ENCODE measurements around the gene HOXA10.

The HOXA10 gene

GRCh38 chr7:27141923-27142579 lies 32.1 kb downstream of the HOXA10 start:
- DNase-seq (ENCODE audit: insufficient read length), result no peak
- TF ChIP-seq TAF1 (IDR thresholded peaks at IDR 0.05; ENCODE audit: borderline replicate concordance, low read depth, low read length) (no peak), POLR2A (IDR thresholded peaks at IDR 0.05; ENCODE audit: low read depth, low read length) (no peak), POLR2AphosphoS5 (IDR thresholded peaks at IDR 0.05; ENCODE audit: low read depth, low read length) (no peak)
- FAIRE-seq, result no peak

- DNase-seq (ENCODE audit: insufficient read length) (no peak), FAIRE-seq (no peak)
- TF ChIP-seq POLR2A (IDR thresholded peaks at IDR 0.05; ENCODE audit: low read depth, low read length), result no peak
- TF ChIP-seq TAF1 (IDR thresholded peaks at IDR 0.05; ENCODE audit: borderline replicate concordance, low read depth, low read length), result no peak
- TF ChIP-seq POLR2AphosphoS5 (IDR thresholded peaks at IDR 0.05; ENCODE audit: low read depth, low read length), result no peak
Measured at GRCh38 chr7:27141137-27141922, 32.8 kb downstream of the HOXA10 start.

DNA sequence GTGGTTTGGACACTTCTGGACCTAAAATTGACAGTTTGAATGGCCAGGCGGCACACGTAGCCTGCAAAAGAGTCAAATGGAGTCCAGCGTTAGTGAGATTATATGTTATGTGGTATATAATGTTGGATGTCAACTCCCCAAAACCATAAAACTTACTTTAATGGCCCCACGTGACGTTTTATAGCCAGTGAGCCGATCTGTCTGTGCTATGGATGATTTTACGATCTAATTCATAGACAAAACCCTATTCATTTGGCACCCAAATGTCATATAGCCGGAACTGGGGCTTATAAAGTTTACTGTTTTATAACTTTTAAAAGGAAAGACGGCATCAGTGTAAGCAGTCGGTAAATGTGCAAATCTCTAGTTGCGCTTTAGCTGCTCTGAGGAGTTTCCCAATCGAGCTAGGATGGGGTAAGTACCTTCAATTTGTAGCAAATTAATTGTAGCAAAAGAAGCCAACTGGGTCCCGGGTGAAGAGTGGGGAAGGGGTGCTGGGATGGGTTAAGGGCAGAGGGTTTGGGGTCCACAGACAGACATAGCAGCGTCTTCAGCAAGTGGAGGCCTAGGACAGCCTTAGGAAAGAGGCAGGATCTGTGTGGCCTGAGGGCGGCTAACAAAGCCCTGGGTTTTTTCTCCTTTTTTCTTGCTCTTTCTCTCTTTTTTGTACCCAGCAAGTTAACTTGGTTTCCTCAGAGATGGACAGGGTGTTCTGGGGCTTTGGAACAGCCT lies 33.8 kb downstream of the HOXA10 start:
- DNase-seq (ENCODE audit: insufficient read length) (no peak), FAIRE-seq (no peak)
- TF ChIP-seq POLR2A (IDR thresholded peaks at IDR 0.05; ENCODE audit: low read depth, low read length), result no peak
- no peak for TF ChIP-seq POLR2AphosphoS5 (IDR thresholded peaks at IDR 0.05; ENCODE audit: low read depth, low read length)
- no peak for TF ChIP-seq TAF1 (IDR thresholded peaks at IDR 0.05; ENCODE audit: borderline replicate concordance, low read depth, low read length)

GRCh38 chr7:27139334-27140125 lies 34.6 kb downstream of the HOXA10 start:
- TF ChIP-seq POLR2AphosphoS5 (IDR thresholded peaks at IDR 0.05; ENCODE audit: low read depth, low read length), result no peak
- TF ChIP-seq TAF1 (IDR thresholded peaks at IDR 0.05; ENCODE audit: borderline replicate concordance, low read depth, low read length), result no peak
- TF ChIP-seq POLR2A (IDR thresholded peaks at IDR 0.05; ENCODE audit: low read depth, low read length), result no peak
- no peak for FAIRE-seq
- no peak for DNase-seq (ENCODE audit: insufficient read length)

GRCh38 chr7:27138985-27139333 lies 35.2 kb downstream of the HOXA10 start:
- DNase-seq (ENCODE audit: insufficient read length) (no peak), FAIRE-seq (no peak)

DNA sequence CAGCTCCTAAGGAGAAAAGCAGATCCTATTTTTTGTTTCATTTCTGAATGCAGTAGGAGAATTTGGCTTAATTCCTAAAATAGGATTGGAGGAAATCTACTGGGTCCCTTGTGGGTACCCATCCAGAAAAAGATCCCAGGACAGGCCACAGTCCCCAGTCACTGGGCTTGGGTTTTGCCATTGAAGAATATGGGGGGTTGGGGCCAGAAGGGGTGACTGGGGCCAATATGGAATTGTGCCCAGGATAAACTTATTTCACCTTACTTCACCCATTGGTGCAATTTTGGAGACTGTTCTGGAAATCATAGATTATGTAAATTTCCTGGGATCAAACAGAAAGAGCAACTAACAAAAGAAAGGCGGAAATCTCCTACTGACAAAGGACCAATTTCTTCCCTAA lies 35.6 kb downstream of the HOXA10 start:
- TF ChIP-seq POLR2A (IDR thresholded peaks at IDR 0.05; ENCODE audit: low read depth, low read length) (no peak), TAF1 (IDR thresholded peaks at IDR 0.05; ENCODE audit: borderline replicate concordance, low read depth, low read length) (no peak), POLR2AphosphoS5 (IDR thresholded peaks at IDR 0.05; ENCODE audit: low read depth, low read length) (no peak)
- DNase-seq (ENCODE audit: insufficient read length) (no peak), FAIRE-seq (no peak)

More at GRCh38 chr7:27138985-27139333, 35.2 kb downstream of the HOXA10 start:
- no peak for TF ChIP-seq TAF1 (IDR thresholded peaks at IDR 0.05; ENCODE audit: borderline replicate concordance, low read depth, low read length)
- no peak for TF ChIP-seq POLR2AphosphoS5 (IDR thresholded peaks at IDR 0.05; ENCODE audit: low read depth, low read length)
- no peak for TF ChIP-seq POLR2A (IDR thresholded peaks at IDR 0.05; ENCODE audit: low read depth, low read length)

DNA sequence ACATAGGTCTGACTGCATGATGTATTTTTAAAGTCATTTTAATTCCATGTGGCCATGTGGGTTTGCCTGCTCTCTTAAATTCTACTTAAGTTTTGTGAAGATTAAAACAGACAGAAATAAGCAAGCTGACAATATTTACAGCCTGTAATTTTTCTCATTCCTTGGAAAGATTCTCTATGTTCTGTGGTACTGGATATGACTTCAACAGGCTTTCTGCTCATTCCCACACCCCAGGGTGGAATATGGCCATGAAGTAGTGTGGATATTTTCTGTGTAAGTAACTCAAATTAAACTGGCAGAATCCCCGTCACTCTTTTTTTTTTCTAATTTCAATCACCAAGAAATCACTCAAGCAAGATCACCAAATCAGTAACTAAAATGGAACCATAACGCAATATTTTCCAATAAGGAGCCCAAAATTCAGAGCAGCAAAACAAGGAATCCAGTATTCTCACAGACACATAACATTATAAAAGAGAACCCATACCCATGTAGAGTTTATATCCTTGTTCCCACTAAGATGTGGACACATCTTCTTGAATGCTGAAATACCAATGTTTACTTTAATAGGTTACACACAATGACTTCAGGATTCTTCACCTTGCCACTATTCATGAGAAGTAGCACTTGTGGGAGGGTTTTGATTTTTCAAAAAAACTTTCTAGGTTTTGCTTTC lies 36.3 kb downstream of the HOXA10 start:
- FAIRE-seq, result no peak
- DNase-seq (ENCODE audit: insufficient read length), result no peak
- TF ChIP-seq POLR2AphosphoS5 (IDR thresholded peaks at IDR 0.05; ENCODE audit: low read depth, low read length) (no peak), POLR2A (IDR thresholded peaks at IDR 0.05; ENCODE audit: low read depth, low read length) (no peak), TAF1 (IDR thresholded peaks at IDR 0.05; ENCODE audit: borderline replicate concordance, low read depth, low read length) (no peak)

DNA sequence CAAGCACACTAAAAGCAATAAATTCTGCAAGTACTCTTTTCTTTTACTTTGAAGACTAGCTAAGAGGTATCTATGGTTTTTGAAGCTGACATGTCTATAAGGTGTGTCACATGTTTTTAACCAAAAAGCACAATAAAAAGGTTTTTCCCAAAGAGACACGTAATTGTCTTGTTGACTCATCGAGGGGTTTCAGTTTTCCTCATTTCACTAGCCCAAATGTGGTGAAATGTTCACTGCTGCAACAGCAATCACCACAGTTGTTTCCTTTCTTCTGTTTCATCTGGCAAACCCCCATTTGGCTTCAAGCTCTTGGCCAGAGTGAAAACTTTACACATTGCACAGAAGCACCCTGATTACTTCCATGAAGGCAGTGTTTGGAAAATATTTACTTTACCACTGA lies 39.7 kb downstream of the HOXA10 start:
- no peak for TF ChIP-seq POLR2A (IDR thresholded peaks at IDR 0.05; ENCODE audit: low read depth, low read length)
- TF ChIP-seq TAF1 (IDR thresholded peaks at IDR 0.05; ENCODE audit: borderline replicate concordance, low read depth, low read length), result no peak
- FAIRE-seq (no peak), DNase-seq (ENCODE audit: insufficient read length) (no peak)

- no peak for TF ChIP-seq TAF1 (IDR thresholded peaks at IDR 0.05; ENCODE audit: borderline replicate concordance, low read depth, low read length)
- TF ChIP-seq POLR2A (IDR thresholded peaks at IDR 0.05; ENCODE audit: low read depth, low read length), result no peak
- TF ChIP-seq POLR2AphosphoS5 (IDR thresholded peaks at IDR 0.05; ENCODE audit: low read depth, low read length), result no peak
- FAIRE-seq (no peak), DNase-seq (ENCODE audit: insufficient read length) (no peak)
Measured at GRCh38 chr7:27133409-27134231, 40.5 kb downstream of the HOXA10 start.

GRCh38 chr7:27132978-27133377 lies 41.1 kb downstream of the HOXA10 start:
- FAIRE-seq (no peak), DNase-seq (ENCODE audit: insufficient read length) (no peak)
- TF ChIP-seq POLR2A (IDR thresholded peaks at IDR 0.05; ENCODE audit: low read depth, low read length) (no peak), POLR2AphosphoS5 (IDR thresholded peaks at IDR 0.05; ENCODE audit: low read depth, low read length) (no peak), TAF1 (IDR thresholded peaks at IDR 0.05; ENCODE audit: borderline replicate concordance, low read depth, low read length) (no peak)

All from GM12892 (cell line).